ENCODE results near the gene FIGN. TPM values are rescaled to one million over a fixed set of nuclear protein-coding genes. Genes with fewer than 3 reads are reported as not detected.

Gene FIGN
- total RNA-seq, 1 donor from 2014 or later, result not detected

GRCh38 chr2:163734401-163734800 lies 1.4 kb downstream of the FIGN start:
- CTCF ChIA-PET, result no interaction called here
- H3K27ac Mint-ChIP-seq, result no peak overlapping the region
- H3K9me3 Mint-ChIP-seq, result no peaks in the 10 kb centered on the region
- peaks cover 4% of the 10 kb centered on the region for H3K4me1 Mint-ChIP-seq
- H3K4me3 Mint-ChIP-seq, result no peak overlapping the region
- TF ChIP-seq CTCF (IDR thresholded peaks at IDR 0.05), result no peak
- DNase-seq (no peak), ATAC-seq (ENCODE audit: low read depth) (no peak)
- peaks cover 24% of the 10 kb centered on the region for H3K27me3 Mint-ChIP-seq
- H3K36me3 Mint-ChIP-seq (ENCODE audit: low read depth), result no peaks in the 10 kb centered on the region
- intact Hi-C loops (cut with micrococcal nuclease), result no loop called here
- POLR2A ChIA-PET, result no interaction called here

GRCh38 chr2:163733956-163734355 lies 1.9 kb downstream of the FIGN start:
- Mint-ChIP-seq H3K4me3 (no peak overlapping the region), H3K27ac (no peak overlapping the region), H3K4me1 (peaks cover 4% of the 10 kb centered on the region), H3K36me3 (ENCODE audit: low read depth) (no peaks in the 10 kb centered on the region), H3K9me3 (no peaks in the 10 kb centered on the region), H3K27me3 (peaks cover 24% of the 10 kb centered on the region)
- ChIA-PET CTCF (no interaction called here), POLR2A (no interaction called here)
- DNase-seq, result no peak
- intact Hi-C loops (cut with micrococcal nuclease), result no loop called here
- no peak for ATAC-seq (ENCODE audit: low read depth)
- no peak for TF ChIP-seq CTCF (IDR thresholded peaks at IDR 0.05)

GRCh38 chr2:163733301-163733938 lies 2.4 kb downstream of the FIGN start:
- intact Hi-C loops (cut with micrococcal nuclease), result no loop called here
- Mint-ChIP-seq H3K4me3 (no peak overlapping the region), H3K27me3 (peaks cover 24% of the 10 kb centered on the region), H3K36me3 (ENCODE audit: low read depth) (no peaks in the 10 kb centered on the region), H3K27ac (no peak overlapping the region), H3K4me1 (peaks cover 4% of the 10 kb centered on the region), H3K9me3 (no peaks in the 10 kb centered on the region)
- ATAC-seq (ENCODE audit: low read depth) (no peak), DNase-seq (no peak)
- ChIA-PET CTCF (no interaction called here), POLR2A (no interaction called here)
- TF ChIP-seq CTCF (IDR thresholded peaks at IDR 0.05), result no peak

GRCh38 chr2:163732727-163733126 lies 3.1 kb downstream of the FIGN start:
- H3K27me3 Mint-ChIP-seq, result peaks cover 24% of the 10 kb centered on the region
- H3K9me3 Mint-ChIP-seq, result no peaks in the 10 kb centered on the region
- DNase-seq, result no peak
- H3K36me3 Mint-ChIP-seq (ENCODE audit: low read depth), result no peaks in the 10 kb centered on the region
- no peak for ATAC-seq (ENCODE audit: low read depth)
- no peak for TF ChIP-seq CTCF (IDR thresholded peaks at IDR 0.05)
- ChIA-PET CTCF (no interaction called here), POLR2A (no interaction called here)
- no peak overlapping the region for H3K27ac Mint-ChIP-seq
- peaks cover 4% of the 10 kb centered on the region for H3K4me1 Mint-ChIP-seq
- intact Hi-C loops (cut with micrococcal nuclease), result no loop called here
- H3K4me3 Mint-ChIP-seq, result no peak overlapping the region

GRCh38 chr2:163731735-163732134 lies 4.1 kb downstream of the FIGN start:
- POLR2A ChIA-PET, result no interaction called here
- H3K36me3 Mint-ChIP-seq (ENCODE audit: low read depth), result no peaks in the 10 kb centered on the region
- TF ChIP-seq CTCF (IDR thresholded peaks at IDR 0.05), result no peak
- CTCF ChIA-PET, result no interaction called here
- no peak overlapping the region for H3K27ac Mint-ChIP-seq
- peaks cover 4% of the 10 kb centered on the region for H3K4me1 Mint-ChIP-seq
- intact Hi-C loops (cut with micrococcal nuclease), result no loop called here
- ATAC-seq (ENCODE audit: low read depth) (no peak), DNase-seq (no peak)
- peaks cover 18% of the 10 kb centered on the region for H3K27me3 Mint-ChIP-seq
- H3K9me3 Mint-ChIP-seq, result no peaks in the 10 kb centered on the region
- H3K4me3 Mint-ChIP-seq, result no peak overlapping the region

Measured in activated B cell treated with CpG ODN at 0.5 μM for 24 hours (primary cell).